Ascending aorta (tissue), 2 donors: Measurements from ENCODE around the gene LLGL2. TPM values are rescaled to one million over a fixed set of nuclear protein-coding genes. Genes with fewer than 3 reads are reported as not detected.
"Not testable (repeated sequence)": the region's sequence is repeated elsewhere in the genome, so short reads cannot be mapped to it uniquely, and the experiment has no call there.

Experiments
- DNase-seq, 2 donors: peaks; one replicate each; pipeline ENCODE4 v3.0.0-alpha.2; 2019; ENCODE audit warnings: low spot score in 2 of 2
- H3K27ac ChIP-seq, 2 donors: fragments of 200-600 bp; sonication (generic); one replicate each; pipeline ENCODE4 v1.5.1; 2016 to 2017; ENCODE audit warnings: mild to moderate bottlenecking in 1 of 2
- H3K27me3 ChIP-seq: fragments of 200-600 bp; sonication (generic); one replicate; pipeline ENCODE4 v1.5.1; 2017
- H3K36me3 ChIP-seq, 2 donors: fragments of 200-600 bp; sonication (generic); one replicate each; pipeline ENCODE4 v1.5.1; 2016
- H3K4me1 ChIP-seq, 2 donors: fragments of 200-600 bp; sonication (generic); one replicate each; pipeline ENCODE4 v1.5.1; 2016 to 2017; ENCODE audit warnings: mild to moderate bottlenecking in 1 of 2
- H3K4me3 ChIP-seq, 2 donors: fragments of 200-600 bp; sonication (generic); one replicate each; pipeline ENCODE4 v1.5.1; 2016 to 2017; ENCODE audit warnings: mild to moderate bottlenecking in 1 of 2
- H3K9me3 ChIP-seq, 2 donors: fragments of 200-600 bp; sonication (generic); one replicate each; pipeline ENCODE4 v1.5.1; 2016
- intact Hi-C: fragments of 100-400 bp; cut with DNase I; formaldehyde crosslinking; loops from one replicate; pipeline ENCODE4 v1.15.1; 2023
- total RNA-seq: library from RNA; depleted of rRNA; stranded (reverse); fragments of >200 nt; gene quantifications from one replicate; pipeline ENCODE4 v1.1.0, GENCODE V29; 2016
- TF ChIP-seq, protein P1 (sequence below), 3 experiments: fragments of 200-600 bp in 2 of 3; fragments of 450-650 bp in 1 of 3; sonication (generic) in 2 of 3; IDR thresholded peaks; one replicate each; pipeline ENCODE4 v1.5.1; 2016 to 2019; ENCODE audit warnings: antibody characterized with exemption in 3 of 3, mild to moderate bottlenecking in 1 of 3, moderate library complexity in 1 of 3

LLGL2 gene, protein sequence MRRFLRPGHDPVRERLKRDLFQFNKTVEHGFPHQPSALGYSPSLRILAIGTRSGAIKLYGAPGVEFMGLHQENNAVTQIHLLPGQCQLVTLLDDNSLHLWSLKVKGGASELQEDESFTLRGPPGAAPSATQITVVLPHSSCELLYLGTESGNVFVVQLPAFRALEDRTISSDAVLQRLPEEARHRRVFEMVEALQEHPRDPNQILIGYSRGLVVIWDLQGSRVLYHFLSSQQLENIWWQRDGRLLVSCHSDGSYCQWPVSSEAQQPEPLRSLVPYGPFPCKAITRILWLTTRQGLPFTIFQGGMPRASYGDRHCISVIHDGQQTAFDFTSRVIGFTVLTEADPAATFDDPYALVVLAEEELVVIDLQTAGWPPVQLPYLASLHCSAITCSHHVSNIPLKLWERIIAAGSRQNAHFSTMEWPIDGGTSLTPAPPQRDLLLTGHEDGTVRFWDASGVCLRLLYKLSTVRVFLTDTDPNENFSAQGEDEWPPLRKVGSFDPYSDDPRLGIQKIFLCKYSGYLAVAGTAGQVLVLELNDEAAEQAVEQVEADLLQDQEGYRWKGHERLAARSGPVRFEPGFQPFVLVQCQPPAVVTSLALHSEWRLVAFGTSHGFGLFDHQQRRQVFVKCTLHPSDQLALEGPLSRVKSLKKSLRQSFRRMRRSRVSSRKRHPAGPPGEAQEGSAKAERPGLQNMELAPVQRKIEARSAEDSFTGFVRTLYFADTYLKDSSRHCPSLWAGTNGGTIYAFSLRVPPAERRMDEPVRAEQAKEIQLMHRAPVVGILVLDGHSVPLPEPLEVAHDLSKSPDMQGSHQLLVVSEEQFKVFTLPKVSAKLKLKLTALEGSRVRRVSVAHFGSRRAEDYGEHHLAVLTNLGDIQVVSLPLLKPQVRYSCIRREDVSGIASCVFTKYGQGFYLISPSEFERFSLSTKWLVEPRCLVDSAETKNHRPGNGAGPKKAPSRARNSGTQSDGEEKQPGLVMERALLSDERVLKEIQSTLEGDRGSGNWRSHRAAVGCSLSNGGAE
- total RNA-seq = 41.8 TPM

DNA sequence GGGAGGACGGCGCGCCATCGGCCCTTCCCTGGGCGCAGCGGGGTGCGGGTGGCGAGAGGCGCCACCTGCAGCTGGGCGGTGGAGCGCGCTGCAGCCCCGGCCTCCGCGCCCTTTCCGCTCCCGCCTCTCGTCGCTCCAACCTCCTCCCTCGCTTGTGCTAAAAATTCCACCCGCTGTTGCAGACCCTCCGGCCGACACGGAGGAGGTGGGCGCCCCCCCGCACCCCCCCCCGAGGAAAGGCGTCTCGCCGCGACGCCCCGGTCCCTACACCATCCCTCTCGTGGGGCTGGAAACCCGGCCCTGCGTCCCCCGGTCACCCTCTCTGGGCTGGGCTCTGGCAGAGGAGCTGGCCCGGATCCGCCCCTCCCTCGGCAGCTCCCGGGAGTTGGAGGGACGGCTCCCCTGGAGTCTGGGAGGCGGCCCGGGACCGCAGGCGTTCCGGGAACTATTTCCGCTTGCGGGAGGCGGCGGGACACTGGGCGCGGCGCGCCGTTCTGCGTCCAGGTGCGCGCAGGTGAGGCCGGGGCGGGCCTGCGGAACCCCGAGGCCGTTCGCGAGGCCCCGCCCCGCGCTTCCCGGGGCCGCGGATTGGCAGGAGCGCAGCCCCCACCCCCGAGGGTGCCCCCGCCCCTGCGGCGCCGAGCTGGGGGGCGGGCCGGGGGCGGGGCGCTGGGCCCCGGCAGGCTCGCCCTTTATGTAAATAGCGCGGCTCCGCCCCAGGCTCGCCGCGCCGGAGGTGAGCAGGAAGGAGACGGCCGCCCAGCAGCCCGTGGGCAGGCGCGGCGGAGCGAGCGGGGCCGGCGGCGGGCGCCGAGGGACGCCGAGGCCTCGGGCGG is at the start of gene LLGL2:
LLGL2 (plus strand) TSS at position 728 of the 836 bp plus-strand sequence. CDS start 17,730 bp downstream, outside the sequence.
- Histone ChIP-seq H3K9me3 (no peaks in the 10 kb centered on the region), H3K27me3 (no peaks in the 10 kb centered on the region), H3K36me3 (peaks cover 0 to 8% of the 10 kb centered on the region in 2 donors), H3K4me1 (peaks cover 4 to 11% of the 10 kb centered on the region in 2 donors), H3K27ac (peak within 1 kb of the TSS; percentile 57 to 60), H3K4me3 (peak within 1 kb of the TSS; percentile 71 to 77)
- DNase-seq = no peak
- TF ChIP-seq, protein P1, sequence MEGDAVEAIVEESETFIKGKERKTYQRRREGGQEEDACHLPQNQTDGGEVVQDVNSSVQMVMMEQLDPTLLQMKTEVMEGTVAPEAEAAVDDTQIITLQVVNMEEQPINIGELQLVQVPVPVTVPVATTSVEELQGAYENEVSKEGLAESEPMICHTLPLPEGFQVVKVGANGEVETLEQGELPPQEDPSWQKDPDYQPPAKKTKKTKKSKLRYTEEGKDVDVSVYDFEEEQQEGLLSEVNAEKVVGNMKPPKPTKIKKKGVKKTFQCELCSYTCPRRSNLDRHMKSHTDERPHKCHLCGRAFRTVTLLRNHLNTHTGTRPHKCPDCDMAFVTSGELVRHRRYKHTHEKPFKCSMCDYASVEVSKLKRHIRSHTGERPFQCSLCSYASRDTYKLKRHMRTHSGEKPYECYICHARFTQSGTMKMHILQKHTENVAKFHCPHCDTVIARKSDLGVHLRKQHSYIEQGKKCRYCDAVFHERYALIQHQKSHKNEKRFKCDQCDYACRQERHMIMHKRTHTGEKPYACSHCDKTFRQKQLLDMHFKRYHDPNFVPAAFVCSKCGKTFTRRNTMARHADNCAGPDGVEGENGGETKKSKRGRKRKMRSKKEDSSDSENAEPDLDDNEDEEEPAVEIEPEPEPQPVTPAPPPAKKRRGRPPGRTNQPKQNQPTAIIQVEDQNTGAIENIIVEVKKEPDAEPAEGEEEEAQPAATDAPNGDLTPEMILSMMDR (IDR thresholded peaks at IDR 0.05) = peak; percentile 24 to 65 (median 35)
- intact Hi-C loops = loop anchor here (1.0 to 2.0 kb wide), 2 partner anchors 64 to 98 kb away; no protein-coding TSS in a partner anchor

DNA sequence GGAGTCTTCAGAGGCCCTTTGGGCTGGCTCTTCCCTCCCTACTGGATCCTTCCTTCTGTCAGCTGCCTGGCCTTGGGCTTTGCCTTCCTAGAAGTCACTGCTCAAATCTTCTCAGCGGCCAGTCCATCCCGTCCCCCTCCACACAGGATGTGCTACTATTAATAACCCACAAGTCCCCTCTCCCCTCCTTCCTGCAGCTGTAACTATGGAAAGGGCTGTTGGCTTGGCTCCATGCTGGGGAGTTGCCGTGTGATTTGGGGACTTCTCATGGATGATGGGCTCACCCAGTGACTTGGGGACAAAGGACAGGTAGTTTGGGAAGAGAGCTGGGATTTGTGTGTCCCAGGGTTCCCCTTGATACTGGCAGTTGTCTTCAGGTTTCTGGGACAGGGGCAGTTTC is 49.6 kb upstream of the LLGL2 start:
- DNase-seq = no peak
- Histone ChIP-seq H3K27me3 (no peaks in the 10 kb centered on the region), H3K27ac (peak overlapping the region; percentile 80 to 85), H3K4me1 (peaks cover 9 to 25% of the 10 kb centered on the region in 2 donors), H3K9me3 (no peaks in the 10 kb centered on the region), H3K36me3 (peaks cover 5 to 14% of the 10 kb centered on the region in 2 donors), H3K4me3 (peak overlapping the region in 1 of 2 donors; percentile 45)
- TF ChIP-seq, protein P1 (IDR thresholded peaks at IDR 0.05) = no peak
- intact Hi-C loops = loop anchor here (5.0 kb wide), 1 partner anchor 34 kb away; no protein-coding TSS in a partner anchor

DNA sequence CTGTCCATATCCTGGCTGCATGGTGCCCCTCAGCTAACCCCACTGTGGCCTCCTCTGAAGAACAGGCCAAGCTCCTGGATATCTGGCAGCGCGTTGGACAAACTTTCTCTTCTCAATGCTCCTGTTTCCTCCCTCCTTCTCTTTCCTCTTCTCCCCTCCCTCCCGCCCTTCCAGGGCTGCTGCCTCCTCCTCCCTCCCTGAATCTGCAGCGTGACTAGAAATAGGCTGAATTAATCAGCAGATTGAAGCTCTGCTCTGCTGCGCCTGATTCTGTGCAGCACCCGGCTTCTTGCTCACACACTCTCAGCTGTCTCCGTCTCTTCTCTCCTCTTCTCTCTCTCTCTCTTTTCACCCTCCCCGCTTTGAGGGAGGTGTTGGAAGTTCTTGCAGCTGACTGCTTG is 49.2 kb upstream of the LLGL2 start:
- peak overlapping the region; percentile 80 to 85 for H3K27ac ChIP-seq
- H3K9me3 ChIP-seq = no peaks in the 10 kb centered on the region
- H3K36me3 ChIP-seq = peaks cover 5 to 14% of the 10 kb centered on the region in 2 donors
- peak overlapping the region in 1 of 2 donors; percentile 45 for H3K4me3 ChIP-seq
- DNase-seq = no peak
- TF ChIP-seq, protein P1 (IDR thresholded peaks at IDR 0.05) = no peak
- intact Hi-C loops = loop anchor here (5.0 kb wide), 1 partner anchor 34 kb away; no protein-coding TSS in a partner anchor
- H3K27me3 ChIP-seq = no peaks in the 10 kb centered on the region
- peaks cover 9 to 25% of the 10 kb centered on the region in 2 donors for H3K4me1 ChIP-seq

DNA sequence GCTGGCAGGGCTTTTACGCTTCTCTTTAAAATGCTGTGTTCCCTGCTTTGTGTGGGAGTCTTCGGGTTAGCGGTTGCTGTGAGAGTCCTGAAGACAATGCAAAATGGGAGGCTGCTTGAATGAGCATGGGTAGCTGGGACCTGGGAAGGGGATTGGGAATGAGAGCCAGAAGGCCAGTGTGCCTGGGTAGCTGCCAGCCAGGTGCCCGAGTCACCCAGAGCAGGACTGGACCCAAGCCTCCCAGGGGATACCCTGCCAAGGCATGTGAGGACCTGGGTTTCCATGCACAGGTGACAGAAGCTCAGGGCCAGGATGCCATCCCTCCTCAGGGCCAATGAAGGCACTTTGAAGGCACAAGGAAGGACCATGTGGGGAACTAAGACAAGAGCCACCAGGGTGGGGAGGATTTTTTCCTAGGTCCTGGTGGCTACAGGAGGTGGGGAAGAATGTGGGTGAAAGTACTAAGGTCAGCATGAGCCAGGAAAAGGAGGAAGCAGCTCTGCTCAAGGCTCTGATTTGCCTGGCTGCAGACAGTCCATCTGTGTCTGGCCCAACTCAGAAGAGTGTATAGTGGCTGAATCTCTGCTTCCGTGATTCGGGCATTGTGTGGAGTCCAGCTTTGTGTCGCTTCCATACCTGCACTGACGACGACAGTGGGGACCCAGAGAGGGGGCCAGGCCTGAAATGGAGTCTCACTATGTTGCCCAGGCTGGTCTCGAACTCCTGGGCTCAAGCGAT is 48.6 kb upstream of the LLGL2 start:
- no peak for DNase-seq
- intact Hi-C loops = loop anchor here (5.0 kb wide), 1 partner anchor 35 kb away; no protein-coding TSS in a partner anchor
- Histone ChIP-seq H3K27me3 (no peaks in the 10 kb centered on the region), H3K9me3 (no peaks in the 10 kb centered on the region), H3K4me1 (peaks cover 9 to 25% of the 10 kb centered on the region in 2 donors), H3K27ac (peak overlapping the region; percentile 80 to 85), H3K36me3 (peaks cover 5 to 14% of the 10 kb centered on the region in 2 donors), H3K4me3 (peak overlapping the region in 1 of 2 donors; percentile 45)
- TF ChIP-seq, protein P1 (IDR thresholded peaks at IDR 0.05) = no peak

DNA sequence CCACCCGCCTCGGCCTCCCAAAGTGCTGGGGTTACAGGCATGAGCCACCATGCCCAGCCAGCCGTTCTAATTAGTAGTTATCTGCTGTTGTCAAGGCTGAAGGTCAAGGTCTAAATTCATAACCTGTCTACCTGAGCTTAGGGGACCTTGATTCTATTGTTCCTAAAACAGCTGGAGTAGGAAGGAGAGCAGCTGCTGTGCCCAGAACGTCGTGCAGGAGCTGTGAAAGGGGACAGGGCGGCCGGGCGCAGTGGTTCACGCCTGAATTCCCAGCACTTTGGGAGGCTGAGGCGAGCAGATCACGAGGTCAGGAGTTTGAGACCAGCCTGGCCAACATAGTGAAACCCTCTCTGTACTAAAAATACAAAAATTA is 48.0 kb upstream of the LLGL2 start:
- H3K4me1 ChIP-seq = peaks cover 9 to 25% of the 10 kb centered on the region in 2 donors
- peaks cover 5 to 12% of the 10 kb centered on the region in 2 donors for H3K36me3 ChIP-seq
- not testable (repeated sequence) for DNase-seq, H3K9me3 ChIP-seq, H3K27me3 ChIP-seq, H3K4me3 ChIP-seq
- peak overlapping the region; percentile 80 to 85 for H3K27ac ChIP-seq
- intact Hi-C loops = loop anchor here (5.0 kb wide), 1 partner anchor 35 kb away; no protein-coding TSS in a partner anchor
